Osteoblast (primary cell): ENCODE data around the gene PACS2. TPM values are rescaled to one million over a fixed set of nuclear protein-coding genes. Genes with fewer than 3 reads are reported as not detected.
A peak's percentile ranks its signal among the peaks of the same experiment; 100 is the strongest.

Source experiments
- DNase-seq: peaks from one replicate; pipeline ENCODE4 v3.0.0; 2011; ENCODE audit warnings: low spot score, mixed read lengths; ENCODE audit not compliant: insufficient read length; ENCODE audit errors: missing footprints
- H2AFZ ChIP-seq: 2 replicates; pipeline ENCODE4 v1.6.0; 2011; ENCODE audit warnings: mild to moderate bottlenecking, low read length
- H3K27ac ChIP-seq: 2 replicates; pipeline ENCODE4 v1.5.1; 2011; ENCODE audit warnings: mild to moderate bottlenecking, low read depth, low read length, moderate library complexity
- H3K27me3 ChIP-seq: 2 replicates; pipeline ENCODE4 v1.6.0; 2012; ENCODE audit warnings: mild to moderate bottlenecking, control low read depth, inconsistent platforms, low read length, moderate library complexity; ENCODE audit not compliant: insufficient read depth
- H3K36me3 ChIP-seq: 2 replicates; pipeline ENCODE4 v1.5.1; 2011; ENCODE audit warnings: mild to moderate bottlenecking, low read length, control low read depth, moderate library complexity; ENCODE audit not compliant: insufficient read depth
- H3K4me1 ChIP-seq: 2 replicates; pipeline ENCODE4 v1.5.1; 2011; ENCODE audit warnings: mild to moderate bottlenecking, low read length, control low read depth, moderate library complexity; ENCODE audit not compliant: insufficient read depth
- H3K4me2 ChIP-seq: 2 replicates; pipeline ENCODE4 v1.6.0; 2011; ENCODE audit warnings: mild to moderate bottlenecking, low read length; ENCODE audit not compliant: insufficient read depth
- H3K4me3 ChIP-seq: fragments of 200-600 bp; sonication (generic); 3 replicates; pipeline ENCODE4 v1.5.1; 2012; ENCODE audit warnings: mild to moderate bottlenecking, low read length, inconsistent platforms; ENCODE audit not compliant: insufficient read depth
- H3K79me2 ChIP-seq: 2 replicates; pipeline ENCODE4 v1.6.0; 2012; ENCODE audit warnings: mild to moderate bottlenecking, low read length, control low read depth, inconsistent platforms; ENCODE audit not compliant: insufficient read depth
- H3K9me3 ChIP-seq: 2 replicates; pipeline ENCODE4 v1.5.1; 2011; ENCODE audit warnings: low read depth, low read length, control low read depth
- H4K20me1 ChIP-seq: 2 replicates; pipeline ENCODE4 v1.6.0; 2012; ENCODE audit warnings: mild to moderate bottlenecking, low read length, control low read depth; ENCODE audit not compliant: insufficient read depth
- CTCF ChIP-seq: IDR thresholded peaks from 2 replicates; pipeline ENCODE4 v1.5.1; 2011; ENCODE audit warnings: mild to moderate bottlenecking, low read depth, low read length, moderate library complexity; ENCODE audit errors: extremely low read depth
- total RNA-seq: library from RNA; depleted of rRNA; stranded (reverse); fragments of >200 nt; gene quantifications from 2 replicates; pipeline ENCODE4 v1.2.3, GENCODE V29; 2012

PACS2 gene
- total RNA-seq, 1 donor = 81.1 TPM

- no peaks in the 10 kb centered on the region for H3K36me3 ChIP-seq
- H3K4me3 ChIP-seq = no peak overlapping the region
- peaks cover 2% of the 10 kb centered on the region for H3K4me1 ChIP-seq
- no peak overlapping the region for H3K4me2 ChIP-seq
- TF ChIP-seq CTCF = no peak
- peaks cover 13% of the 10 kb centered on the region for H4K20me1 ChIP-seq
- H3K9me3 ChIP-seq = no peaks in the 10 kb centered on the region
- H3K27me3 ChIP-seq = no peaks in the 10 kb centered on the region
- H3K79me2 ChIP-seq = peaks cover 7% of the 10 kb centered on the region
- H3K27ac ChIP-seq = no peak overlapping the region
- H2AFZ ChIP-seq = no peak overlapping the region
- no peak for DNase-seq
Measured at GRCh38 chr14:105350450-105351244, 36.1 kb downstream of the PACS2 start.

- Histone ChIP-seq H3K27me3 (no peaks in the 10 kb centered on the region), H3K27ac (no peak overlapping the region), H3K4me3 (no peak overlapping the region), H3K79me2 (peaks cover 2% of the 10 kb centered on the region), H3K9me3 (no peaks in the 10 kb centered on the region), H2AFZ (no peak overlapping the region), H3K4me1 (peaks cover 2% of the 10 kb centered on the region), H3K4me2 (no peak overlapping the region), H3K36me3 (no peaks in the 10 kb centered on the region), H4K20me1 (peaks cover 9% of the 10 kb centered on the region)
- DNase-seq = no peak
- TF ChIP-seq CTCF = no peak
Measured at GRCh38 chr14:105351410-105351809, 36.9 kb downstream of the PACS2 start.

- Histone ChIP-seq H3K4me2 (no peak overlapping the region), H3K4me3 (no peak overlapping the region), H3K79me2 (peaks cover 2% of the 10 kb centered on the region), H2AFZ (no peak overlapping the region), H3K4me1 (peaks cover 2% of the 10 kb centered on the region), H3K27me3 (no peaks in the 10 kb centered on the region), H3K36me3 (no peaks in the 10 kb centered on the region), H3K9me3 (no peaks in the 10 kb centered on the region), H4K20me1 (peaks cover 9% of the 10 kb centered on the region), H3K27ac (no peak overlapping the region)
- DNase-seq = peak; percentile 99
- peak; percentile 84 for TF ChIP-seq CTCF
Measured at GRCh38 chr14:105351920-105352851, 37.6 kb downstream of the PACS2 start.

GRCh38 chr14:105353136-105353535, 38.6 kb downstream of the PACS2 start:
- H3K36me3 ChIP-seq = no peaks in the 10 kb centered on the region
- peaks cover 2% of the 10 kb centered on the region for H3K4me1 ChIP-seq
- DNase-seq = no peak
- no peak for TF ChIP-seq CTCF
- no peaks in the 10 kb centered on the region for H3K9me3 ChIP-seq
- no peak overlapping the region for H3K4me2 ChIP-seq
- no peaks in the 10 kb centered on the region for H3K27me3 ChIP-seq
- peaks cover 7% of the 10 kb centered on the region for H4K20me1 ChIP-seq
- H3K27ac ChIP-seq = no peak overlapping the region
- peaks cover 2% of the 10 kb centered on the region for H3K79me2 ChIP-seq
- no peak overlapping the region for H3K4me3 ChIP-seq
- no peak overlapping the region for H2AFZ ChIP-seq
